ENCODE measurements around the gene CCDC197.

The CCDC197 gene

GRCh38 chr14:94001501-94002396 lies 4.6 kb downstream of the CCDC197 start:
- DNase-seq = peak; percentile 19

GRCh38 chr14:94003397-94003796 lies 6.3 kb downstream of the CCDC197 start:
- DNase-seq = no peak

GRCh38 chr14:94004015-94004414 lies 6.9 kb downstream of the CCDC197 start:
- no peak for DNase-seq

GRCh38 chr14:94005324-94006073 lies 8.4 kb downstream of the CCDC197 start:
- DNase-seq = no peak

GRCh38 chr14:94008234-94008633 lies 11.1 kb downstream of the CCDC197 start:
- DNase-seq = no peak

- no peak for DNase-seq
Observed at GRCh38 chr14:94009767-94010166, 12.7 kb downstream of the CCDC197 start.

- no peak for DNase-seq
Observed at GRCh38 chr14:94010625-94011024, 13.5 kb downstream of the CCDC197 start.

- DNase-seq = no peak
Observed at GRCh38 chr14:94011795-94012194, 14.7 kb downstream of the CCDC197 start.

GRCh38 chr14:94014382-94014781 lies 17.3 kb downstream of the CCDC197 start:
- DNase-seq = no peak

GRCh38 chr14:94015223-94015622 lies 18.1 kb downstream of the CCDC197 start:
- DNase-seq = no peak

- DNase-seq = no peak
Observed at GRCh38 chr14:94016446-94016976, 19.4 kb downstream of the CCDC197 start.

- no peak for DNase-seq
Observed at GRCh38 chr14:94018308-94018707, 21.2 kb downstream of the CCDC197 start.

GRCh38 chr14:94019329-94019728 lies 22.2 kb downstream of the CCDC197 start:
- DNase-seq = no peak

- DNase-seq = no peak
Observed at GRCh38 chr14:94020267-94020666, 23.2 kb downstream of the CCDC197 start.

GRCh38 chr14:94021001-94021400 lies 23.9 kb downstream of the CCDC197 start:
- no peak for DNase-seq

GRCh38 chr14:94021416-94022157 lies 24.5 kb downstream of the CCDC197 start:
- no peak for DNase-seq

- DNase-seq = no peak
Observed at GRCh38 chr14:94022532-94023411, 25.7 kb downstream of the CCDC197 start.

- DNase-seq = no peak
Observed at GRCh38 chr14:94024549-94024948, 27.4 kb downstream of the CCDC197 start.

GRCh38 chr14:94025720-94026119 lies 28.6 kb downstream of the CCDC197 start:
- DNase-seq = no peak

- peak; percentile 92 for DNase-seq
Observed at GRCh38 chr14:94026173-94026888, 29.2 kb downstream of the CCDC197 start, which contains the start of gene OTUB2. TSS of gene OTUB2 (plus strand) at chr14:94026340. CDS start at chr14:94026538, 198 bp downstream.

GRCh38 chr14:94026889-94027469 lies 29.9 kb downstream of the CCDC197 start:
- DNase-seq = no peak
